ENCODE data around the gene PRKAR1B.

DNA sequence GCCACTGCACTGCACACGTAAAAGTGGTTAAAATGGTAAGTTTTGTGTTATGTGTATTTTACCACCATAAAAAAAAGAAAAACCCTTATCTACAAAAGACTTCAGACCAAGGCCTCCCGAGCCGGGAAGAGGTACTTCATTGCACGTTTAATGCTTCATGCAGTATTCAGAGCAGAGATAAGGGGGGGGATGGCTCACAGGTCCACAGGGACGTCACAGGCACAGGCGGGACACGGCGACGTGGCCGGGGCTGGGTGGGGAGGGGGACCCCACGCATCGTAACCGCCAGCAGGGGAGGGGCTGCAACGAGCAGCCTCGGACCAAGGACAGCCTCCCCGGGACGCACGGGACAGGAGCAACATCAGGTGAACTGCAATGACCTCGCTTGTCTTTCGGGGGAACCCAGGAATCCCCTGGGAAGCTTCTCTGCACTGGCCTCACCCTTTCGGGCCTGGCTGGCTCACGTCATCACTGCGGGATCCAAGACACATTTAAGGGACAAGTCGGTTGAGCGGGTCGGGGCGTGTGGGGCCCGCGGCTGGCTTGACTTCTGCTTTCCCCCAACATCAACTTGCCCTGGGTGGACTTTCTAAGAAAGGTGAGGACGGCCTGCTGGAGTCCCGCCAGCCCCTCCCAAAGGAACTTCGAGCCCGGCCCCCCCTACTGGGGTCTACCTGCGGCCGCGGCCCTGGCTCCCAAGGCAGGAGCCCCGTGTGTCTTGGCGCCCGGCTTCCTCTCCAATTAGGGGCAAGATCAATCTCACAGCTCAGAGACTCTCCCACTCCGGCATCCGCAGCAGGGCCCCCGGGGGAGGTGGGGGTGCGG, 177.8 kb downstream of the PRKAR1B start:
- TF ChIP-seq, protein P1, sequence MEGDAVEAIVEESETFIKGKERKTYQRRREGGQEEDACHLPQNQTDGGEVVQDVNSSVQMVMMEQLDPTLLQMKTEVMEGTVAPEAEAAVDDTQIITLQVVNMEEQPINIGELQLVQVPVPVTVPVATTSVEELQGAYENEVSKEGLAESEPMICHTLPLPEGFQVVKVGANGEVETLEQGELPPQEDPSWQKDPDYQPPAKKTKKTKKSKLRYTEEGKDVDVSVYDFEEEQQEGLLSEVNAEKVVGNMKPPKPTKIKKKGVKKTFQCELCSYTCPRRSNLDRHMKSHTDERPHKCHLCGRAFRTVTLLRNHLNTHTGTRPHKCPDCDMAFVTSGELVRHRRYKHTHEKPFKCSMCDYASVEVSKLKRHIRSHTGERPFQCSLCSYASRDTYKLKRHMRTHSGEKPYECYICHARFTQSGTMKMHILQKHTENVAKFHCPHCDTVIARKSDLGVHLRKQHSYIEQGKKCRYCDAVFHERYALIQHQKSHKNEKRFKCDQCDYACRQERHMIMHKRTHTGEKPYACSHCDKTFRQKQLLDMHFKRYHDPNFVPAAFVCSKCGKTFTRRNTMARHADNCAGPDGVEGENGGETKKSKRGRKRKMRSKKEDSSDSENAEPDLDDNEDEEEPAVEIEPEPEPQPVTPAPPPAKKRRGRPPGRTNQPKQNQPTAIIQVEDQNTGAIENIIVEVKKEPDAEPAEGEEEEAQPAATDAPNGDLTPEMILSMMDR (IDR thresholded peaks at IDR 0.05; ENCODE audit: low read length), result no peak
- no peak for TF ChIP-seq EZH2 (IDR thresholded peaks at IDR 0.05; ENCODE audit: borderline replicate concordance, low read length)

All from OCI-LY1 (cell line).